Inflammatory macrophage treated with lipopolysaccharide for 4 hours (primary cell): Measurements from ENCODE around the gene DGKQ.
"Not testable (repeated sequence)": the region's sequence is repeated elsewhere in the genome, so short reads cannot be mapped to it uniquely, and the experiment has no call there.

ENCODE experiments used
- DNase-seq: peaks from one replicate; pipeline ENCODE4 v3.0.0-alpha.2; 2020

Gene DGKQ

GRCh38 chr4:949656-950055 lies 23.7 kb downstream of the DGKQ start:
- DNase-seq = no peak

- no peak for DNase-seq
These were observed 24.5 kb downstream of the DGKQ start for GRCh38 chr4:948936-949300.

- no peak for DNase-seq
These were observed 25.1 kb downstream of the DGKQ start for GRCh38 chr4:948101-948935.

GRCh38 chr4:947491-947971 lies 25.8 kb downstream of the DGKQ start:
- DNase-seq = no peak

- DNase-seq = no peak
These were observed 26.6 kb downstream of the DGKQ start for GRCh38 chr4:946517-947471.

GRCh38 chr4:946103-946450 lies 27.3 kb downstream of the DGKQ start:
- DNase-seq = no peak

GRCh38 chr4:945274-946102 lies 27.9 kb downstream of the DGKQ start:
- no peak for DNase-seq

- not testable (repeated sequence) for DNase-seq
These were observed 33.9 kb downstream of the DGKQ start for GRCh38 chr4:939508-939907.

GRCh38 chr4:932713-933070 lies 40.7 kb downstream of the DGKQ start:
- DNase-seq = no peak

- DNase-seq = peak; percentile 98
These were observed 41.2 kb downstream of the DGKQ start, which contains the start of the genes GAK and TMEM175 for GRCh38 chr4:931960-932712. Gene GAK, minus strand, starts transcription at chr4:932316. Its CDS starts 129 bp downstream, at chr4:932187. Gene TMEM175, plus strand, starts transcription at chr4:932460. Its CDS starts 15,280 bp downstream, at chr4:947740.

- peak; percentile 62 for DNase-seq
These were observed 42.0 kb downstream of the DGKQ start for GRCh38 chr4:931194-931959.

GRCh38 chr4:930827-931193 lies 42.6 kb downstream of the DGKQ start:
- DNase-seq = no peak

- DNase-seq = peak; percentile 79
These were observed 43.3 kb downstream of the DGKQ start for GRCh38 chr4:930028-930551.

- DNase-seq = no peak
These were observed 44.1 kb downstream of the DGKQ start for GRCh38 chr4:929096-929765.

GRCh38 chr4:927566-927965 lies 45.8 kb downstream of the DGKQ start:
- DNase-seq = peak; percentile 14

- no peak for DNase-seq
These were observed 46.8 kb downstream of the DGKQ start for GRCh38 chr4:926538-926937.

- no peak for DNase-seq
These were observed 47.4 kb downstream of the DGKQ start for GRCh38 chr4:925771-926500.

- DNase-seq = no peak
These were observed 48.2 kb downstream of the DGKQ start for GRCh38 chr4:925171-925570.
